ENCODE results near the gene LRFN5.

LRFN5 gene

DNA sequence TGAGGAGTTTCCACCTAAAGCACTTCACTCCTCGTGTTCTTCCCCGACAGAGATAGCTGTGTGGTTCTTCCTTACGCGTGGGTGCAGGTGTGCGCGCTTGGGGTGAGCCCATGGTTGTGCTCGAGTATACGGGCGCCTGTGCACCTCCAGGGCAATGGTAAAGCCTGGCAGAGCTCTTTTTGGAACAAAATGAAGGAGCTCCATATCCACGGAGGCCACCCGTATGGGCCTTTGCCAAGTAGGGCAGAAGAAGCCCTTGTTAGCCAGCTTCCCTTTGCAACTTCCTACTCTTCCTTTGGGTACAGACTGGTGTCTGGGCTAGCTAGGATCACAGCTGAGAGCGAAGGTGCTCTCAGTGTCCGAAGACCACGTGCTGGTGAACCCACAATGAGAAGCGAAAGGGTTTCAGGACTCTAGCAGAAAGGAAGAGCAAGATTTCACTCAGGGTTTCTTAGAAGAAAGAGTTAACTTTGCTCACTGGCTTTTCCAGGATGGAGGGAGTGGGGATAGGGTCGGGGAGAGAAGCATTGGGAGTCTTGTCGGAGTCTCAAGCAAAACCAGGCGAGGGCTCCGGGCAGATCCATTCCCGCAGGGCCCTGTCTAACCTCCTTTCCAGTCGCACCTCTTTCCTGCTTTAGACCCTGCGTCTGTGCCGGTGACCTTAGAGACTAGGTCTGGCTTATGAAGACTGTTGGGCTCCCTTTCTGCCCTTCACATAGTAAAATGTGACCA is 960 bp upstream of the LRFN5 start:
- Histone ChIP-seq H3K36me3 (no peaks in the 10 kb centered on the region), H3K4me2 (no peak overlapping the region), H3K9ac (no peak overlapping the region), H4K20me1 (no peaks in the 10 kb centered on the region), H3K9me3 (peaks cover 36% of the 10 kb centered on the region), H3K4me1 (no peaks in the 10 kb centered on the region), H3K4me3 (no peak overlapping the region), H3K27me3 (no peaks in the 10 kb centered on the region), H3K27ac (no peak overlapping the region)
- TF ChIP-seq Cebpa-rat (IDR thresholded peaks at IDR 0.05) = no peak

DNA sequence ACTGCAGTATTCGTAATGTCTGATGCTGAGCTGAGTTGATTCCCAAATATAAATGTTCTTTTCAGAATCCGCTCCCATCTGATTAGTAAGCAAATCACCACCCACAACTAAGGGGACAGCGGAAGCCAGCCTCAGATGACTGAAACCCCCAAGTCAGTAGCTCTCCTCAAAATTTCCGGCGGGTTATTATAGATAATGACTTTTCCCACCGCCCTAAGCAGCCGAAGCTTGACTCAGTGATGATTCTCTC is 469 bp upstream of the LRFN5 start:
- no peak overlapping the region for H3K4me3 ChIP-seq
- H3K27ac ChIP-seq = no peak overlapping the region
- H3K9me3 ChIP-seq = peaks cover 36% of the 10 kb centered on the region
- H3K36me3 ChIP-seq = no peaks in the 10 kb centered on the region
- H3K4me2 ChIP-seq = no peak overlapping the region
- H3K27me3 ChIP-seq = no peaks in the 10 kb centered on the region
- no peak overlapping the region for H3K9ac ChIP-seq
- no peaks in the 10 kb centered on the region for H4K20me1 ChIP-seq
- TF ChIP-seq Cebpa-rat (IDR thresholded peaks at IDR 0.05) = no peak
- no peaks in the 10 kb centered on the region for H3K4me1 ChIP-seq

DNA sequence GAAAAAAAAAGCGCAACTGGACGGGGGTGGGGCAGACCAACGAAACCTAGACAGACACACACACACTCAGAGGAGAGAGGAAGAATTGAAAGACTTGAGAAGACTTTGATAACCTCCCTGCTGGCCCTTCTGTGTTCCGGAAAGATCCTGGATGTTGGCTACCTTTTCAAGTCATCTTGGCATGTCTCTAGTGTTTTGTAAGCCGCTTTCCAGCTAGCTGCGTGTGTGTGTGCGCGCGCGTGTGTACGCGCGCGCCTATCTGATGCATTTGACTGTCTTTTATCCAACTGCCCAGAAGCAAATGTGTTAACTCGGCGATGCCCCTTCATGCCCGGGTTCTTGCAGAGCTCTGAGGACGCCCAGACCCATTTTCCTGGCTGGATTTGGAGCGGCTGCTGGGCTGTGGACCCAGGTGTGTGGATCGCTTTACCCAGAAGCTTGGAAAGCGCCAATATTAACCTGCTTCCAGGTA is 664 bp downstream of the LRFN5 start:
- Histone ChIP-seq H3K9ac (no peak overlapping the region), H3K27ac (no peak overlapping the region), H3K9me3 (peaks cover 36% of the 10 kb centered on the region), H3K36me3 (no peaks in the 10 kb centered on the region), H3K4me1 (no peaks in the 10 kb centered on the region), H3K27me3 (no peaks in the 10 kb centered on the region), H4K20me1 (no peaks in the 10 kb centered on the region), H3K4me2 (no peak overlapping the region), H3K4me3 (no peak overlapping the region)
- no peak for TF ChIP-seq Cebpa-rat (IDR thresholded peaks at IDR 0.05)

DNA sequence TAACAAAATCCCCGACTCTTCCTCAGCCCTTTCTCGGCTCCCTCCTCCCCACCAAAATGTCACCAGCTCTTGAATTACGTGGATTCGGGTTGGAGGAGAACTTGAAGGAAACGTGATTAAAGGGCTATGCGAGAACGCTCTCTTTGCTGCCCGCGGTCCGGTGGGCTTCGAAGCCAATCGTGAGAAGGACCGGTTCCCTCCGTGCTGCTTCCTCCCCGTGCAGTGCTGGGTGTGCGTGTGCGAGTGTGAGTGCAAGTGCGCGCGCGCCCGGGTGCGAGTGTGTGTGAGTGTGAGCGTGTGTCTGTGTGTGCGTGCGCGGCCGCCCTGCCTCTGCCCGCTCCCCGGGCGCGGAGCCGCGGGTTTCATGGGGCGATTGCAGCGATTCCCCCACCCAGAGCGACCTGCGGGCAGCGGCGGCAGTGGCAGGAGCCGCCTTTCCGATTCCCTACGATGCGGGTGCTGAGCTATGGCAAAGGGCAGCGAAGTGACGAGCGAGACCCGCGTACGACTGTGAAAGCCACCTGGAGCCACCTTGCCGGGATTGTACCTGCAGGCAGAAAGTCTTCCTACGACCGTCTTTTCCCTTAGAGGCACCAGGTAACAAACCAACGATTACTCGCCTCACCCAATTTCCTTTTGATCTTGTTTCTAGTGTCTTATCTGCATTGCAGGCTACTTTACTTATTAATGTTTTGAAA is 1.4 kb downstream of the LRFN5 start:
- no peak overlapping the region for H3K4me2 ChIP-seq
- H4K20me1 ChIP-seq = no peaks in the 10 kb centered on the region
- H3K9me3 ChIP-seq = peaks cover 36% of the 10 kb centered on the region
- H3K4me3 ChIP-seq = no peak overlapping the region
- no peaks in the 10 kb centered on the region for H3K36me3 ChIP-seq
- H3K27ac ChIP-seq = no peak overlapping the region
- no peaks in the 10 kb centered on the region for H3K4me1 ChIP-seq
- no peak for TF ChIP-seq Cebpa-rat (IDR thresholded peaks at IDR 0.05)
- H3K9ac ChIP-seq = no peak overlapping the region
- H3K27me3 ChIP-seq = no peaks in the 10 kb centered on the region

DNA sequence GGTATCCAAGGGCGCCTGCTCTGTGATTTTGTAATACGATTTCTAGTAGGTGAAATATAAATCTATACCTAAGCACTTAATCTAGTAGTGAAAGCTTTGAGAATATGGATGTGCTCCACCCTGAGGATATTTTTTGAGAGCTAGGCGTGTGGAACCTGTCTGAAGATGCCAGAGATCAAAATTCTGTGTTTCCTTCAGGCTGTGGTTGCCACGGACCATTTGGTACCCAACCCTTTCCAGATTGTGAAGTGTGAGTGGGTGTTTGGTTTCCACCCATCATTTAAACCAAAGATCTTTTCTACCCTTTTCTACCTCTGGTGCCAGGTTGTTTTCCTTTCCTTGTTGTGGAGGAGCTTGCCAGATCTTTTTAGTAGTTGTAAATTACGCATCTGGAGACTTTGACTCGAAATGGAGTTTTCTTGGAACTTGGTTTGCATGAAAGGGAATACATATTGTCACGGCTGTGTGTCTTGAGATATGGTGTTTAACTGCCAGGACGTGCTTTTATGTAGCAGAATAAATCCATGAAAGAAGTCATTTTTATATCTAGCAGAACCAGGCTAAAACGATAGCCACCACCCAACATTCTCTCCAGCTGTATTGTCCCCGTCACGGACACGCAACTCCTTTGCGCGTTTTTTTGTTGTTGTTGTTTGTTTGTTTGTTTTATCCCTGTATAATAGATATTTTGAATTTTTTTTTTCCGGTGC is 2.2 kb downstream of the LRFN5 start:
- H3K36me3 ChIP-seq = no peaks in the 10 kb centered on the region
- H3K4me3 ChIP-seq = no peak overlapping the region
- no peaks in the 10 kb centered on the region for H3K4me1 ChIP-seq
- H4K20me1 ChIP-seq = no peaks in the 10 kb centered on the region
- H3K27me3 ChIP-seq = no peaks in the 10 kb centered on the region
- TF ChIP-seq Cebpa-rat (IDR thresholded peaks at IDR 0.05) = no peak
- H3K27ac ChIP-seq = no peak overlapping the region
- H3K9ac ChIP-seq = no peak overlapping the region
- H3K9me3 ChIP-seq = peaks cover 36% of the 10 kb centered on the region
- no peak overlapping the region for H3K4me2 ChIP-seq

DNA sequence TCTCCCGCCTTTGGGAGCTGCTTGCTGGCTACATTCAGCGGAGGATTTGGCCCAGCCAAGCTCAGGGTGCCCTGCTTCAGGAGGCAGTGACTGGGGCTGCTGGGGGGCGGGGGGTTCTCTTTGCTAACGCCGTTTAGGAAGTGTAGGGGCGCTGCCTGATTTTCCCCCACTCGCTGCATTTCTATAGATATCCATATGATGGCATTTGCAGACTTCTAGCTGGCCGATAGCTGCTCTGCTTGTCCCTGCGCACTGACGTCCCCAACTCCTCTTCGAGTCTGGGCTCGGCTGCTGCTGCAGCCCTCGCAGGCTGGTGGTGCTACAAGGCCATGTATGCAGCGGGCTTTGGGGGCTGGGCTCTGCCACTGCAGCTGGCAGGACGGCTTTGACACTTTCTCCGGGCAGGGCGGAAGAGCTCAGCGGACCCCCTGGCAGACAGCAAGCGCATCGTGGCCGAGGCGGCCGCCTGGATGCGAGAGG is 3.1 kb downstream of the LRFN5 start:
- no peak for TF ChIP-seq Cebpa-rat (IDR thresholded peaks at IDR 0.05)
- no peaks in the 10 kb centered on the region for H3K36me3 ChIP-seq
- no peak overlapping the region for H3K27ac ChIP-seq
- no peaks in the 10 kb centered on the region for H4K20me1 ChIP-seq
- no peak overlapping the region for H3K9ac ChIP-seq
- H3K9me3 ChIP-seq = peaks cover 36% of the 10 kb centered on the region
- no peak overlapping the region for H3K4me2 ChIP-seq
- H3K27me3 ChIP-seq = no peaks in the 10 kb centered on the region
- no peak overlapping the region for H3K4me3 ChIP-seq
- H3K4me1 ChIP-seq = no peaks in the 10 kb centered on the region

DNA sequence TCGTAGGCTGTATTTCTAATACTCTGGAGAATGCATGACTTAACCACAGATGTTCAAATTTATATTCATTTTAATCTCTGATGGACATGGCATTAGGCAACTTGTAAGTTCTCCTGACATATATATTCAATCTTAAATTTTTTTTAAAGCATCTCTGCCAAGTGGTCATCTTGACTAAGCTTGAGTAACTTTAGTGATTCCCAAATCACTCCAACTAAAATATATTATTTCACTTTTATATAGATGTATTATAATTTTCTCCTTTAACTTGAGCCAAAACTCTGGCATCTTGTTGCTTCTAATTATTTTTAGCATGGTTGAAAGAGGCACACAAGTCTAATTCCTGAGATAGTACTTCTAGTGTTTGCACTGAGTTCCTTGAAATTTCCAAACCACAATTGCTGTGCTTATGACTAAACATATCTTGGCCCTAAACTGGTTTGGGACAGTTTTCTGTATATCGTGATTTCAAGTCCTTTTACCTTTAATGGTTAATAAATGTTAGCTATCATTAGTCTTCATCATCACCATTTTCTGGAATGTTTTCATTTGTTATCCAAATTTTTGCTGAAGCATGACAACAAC is 8.4 kb downstream of the LRFN5 start:
- no peak overlapping the region for H3K4me3 ChIP-seq
- no peaks in the 10 kb centered on the region for H3K36me3 ChIP-seq
- H3K27me3 ChIP-seq = no peaks in the 10 kb centered on the region
- H3K4me2 ChIP-seq = no peak overlapping the region
- H4K20me1 ChIP-seq = no peaks in the 10 kb centered on the region
- H3K9me3 ChIP-seq = no peaks in the 10 kb centered on the region
- no peak overlapping the region for H3K9ac ChIP-seq
- TF ChIP-seq Cebpa-rat (IDR thresholded peaks at IDR 0.05) = no peak
- no peak overlapping the region for H3K27ac ChIP-seq
- no peaks in the 10 kb centered on the region for H3K4me1 ChIP-seq

DNA sequence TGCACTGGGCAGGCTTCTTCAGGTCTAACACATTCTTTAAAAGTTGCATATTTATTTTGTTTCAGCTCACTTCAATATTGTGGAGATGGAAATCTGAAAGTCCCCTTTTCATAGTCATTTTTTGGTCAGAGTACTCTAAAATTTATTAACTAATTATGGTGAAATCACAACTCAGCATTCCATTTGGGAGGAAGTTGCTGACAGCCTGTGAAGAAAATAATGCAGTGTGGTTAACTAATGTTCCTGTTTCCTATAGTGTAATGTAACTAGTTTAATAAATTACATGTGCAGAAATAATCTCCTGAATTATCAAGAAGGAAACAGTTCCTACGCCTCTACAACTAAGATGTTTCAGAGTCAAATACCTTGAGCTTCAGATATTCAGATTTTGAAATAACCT is 17.1 kb downstream of the LRFN5 start:
- Histone ChIP-seq H3K36me3 (no peaks in the 10 kb centered on the region), H3K9ac (no peak overlapping the region), H3K27ac (no peak overlapping the region), H3K4me2 (no peak overlapping the region), H3K4me1 (no peaks in the 10 kb centered on the region), H3K27me3 (no peaks in the 10 kb centered on the region), H4K20me1 (no peaks in the 10 kb centered on the region), H3K4me3 (no peak overlapping the region), H3K9me3 (no peaks in the 10 kb centered on the region)
- TF ChIP-seq Cebpa-rat (IDR thresholded peaks at IDR 0.05) = no peak

DNA sequence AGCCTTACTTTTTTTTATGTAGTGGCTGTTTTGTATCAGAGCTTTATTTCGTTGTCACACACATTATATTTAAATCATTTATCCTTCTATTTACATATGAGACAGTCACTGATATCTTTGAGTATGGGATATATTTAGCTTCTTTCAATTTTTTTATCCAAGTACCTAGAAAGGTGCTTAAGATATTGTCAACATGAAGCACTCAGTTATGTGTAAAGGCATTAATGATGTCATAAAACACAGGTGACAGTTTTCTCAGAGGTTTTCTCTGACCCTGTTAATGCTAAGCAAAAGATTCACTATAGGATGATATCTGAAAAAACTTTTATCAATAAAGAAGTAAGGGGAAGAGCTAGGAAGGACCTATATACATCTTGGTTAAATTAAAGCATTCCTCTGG is 23.2 kb downstream of the LRFN5 start:
- H3K4me1 ChIP-seq = no peaks in the 10 kb centered on the region
- H3K9ac ChIP-seq = no peak overlapping the region
- H3K4me3 ChIP-seq = no peak overlapping the region
- H3K36me3 ChIP-seq = no peaks in the 10 kb centered on the region
- H3K4me2 ChIP-seq = no peak overlapping the region
- TF ChIP-seq Cebpa-rat (IDR thresholded peaks at IDR 0.05) = no peak
- H3K9me3 ChIP-seq = no peaks in the 10 kb centered on the region
- H3K27ac ChIP-seq = no peak overlapping the region
- no peaks in the 10 kb centered on the region for H4K20me1 ChIP-seq
- H3K27me3 ChIP-seq = no peaks in the 10 kb centered on the region

DNA sequence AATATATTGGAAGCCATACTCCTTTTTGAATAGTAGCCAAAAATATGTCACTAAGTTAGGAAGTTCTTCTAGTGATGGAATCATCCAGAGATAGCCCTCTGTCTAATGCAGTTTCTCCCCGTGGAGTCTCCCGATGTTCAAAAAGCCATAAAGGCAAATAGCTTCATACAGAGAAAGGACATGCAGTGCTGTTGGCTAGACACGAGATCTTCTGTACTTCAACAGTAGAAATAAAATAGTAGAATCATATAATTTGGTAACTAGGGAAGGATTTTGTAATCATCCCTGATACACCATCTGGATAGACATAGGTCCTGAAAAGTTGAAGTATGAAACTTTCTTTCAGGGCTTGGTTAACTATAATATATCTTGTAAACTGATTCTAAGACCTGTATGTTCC is 27.6 kb downstream of the LRFN5 start:
- no peaks in the 10 kb centered on the region for H3K4me1 ChIP-seq
- no peaks in the 10 kb centered on the region for H4K20me1 ChIP-seq
- no peak overlapping the region for H3K4me2 ChIP-seq
- H3K9me3 ChIP-seq = no peaks in the 10 kb centered on the region
- no peak overlapping the region for H3K9ac ChIP-seq
- H3K27ac ChIP-seq = no peak overlapping the region
- TF ChIP-seq Cebpa-rat (IDR thresholded peaks at IDR 0.05) = no peak
- H3K4me3 ChIP-seq = no peak overlapping the region
- H3K27me3 ChIP-seq = no peaks in the 10 kb centered on the region
- H3K36me3 ChIP-seq = no peaks in the 10 kb centered on the region
